Muscle of leg (tissue), 11 donors: ENCODE measurements around the gene PCP2. TPM values are rescaled to one million over a fixed set of nuclear protein-coding genes. Genes with fewer than 3 reads are reported as not detected.

Source experiments
- DNase-seq: peaks from one replicate; pipeline ENCODE4 v3.0.0; 2013
- H3K27ac ChIP-seq: one replicate; pipeline ENCODE4 v1.5.1; 2013; ENCODE audit warnings: mild to moderate bottlenecking, low read length, control low read depth
- H3K27me3 ChIP-seq: one replicate; pipeline ENCODE4 v1.6.1; 2013; ENCODE audit warnings: low read length; ENCODE audit not compliant: control insufficient read depth, insufficient read depth
- H3K36me3 ChIP-seq: one replicate; pipeline ENCODE4 v1.6.1; 2013; ENCODE audit warnings: low read length; ENCODE audit not compliant: control insufficient read depth, insufficient read depth
- H3K4me1 ChIP-seq: one replicate; pipeline ENCODE4 v1.6.1; 2013; ENCODE audit warnings: low read length; ENCODE audit not compliant: control insufficient read depth, insufficient read depth
- H3K4me3 ChIP-seq: one replicate; pipeline ENCODE4 v1.5.1; 2013; ENCODE audit warnings: low read length, control low read depth
- H3K9me3 ChIP-seq: replicated peaks from 2 replicates; pipeline ENCODE4 v1.6.1; 2013; ENCODE audit warnings: low read depth, low read length; ENCODE audit not compliant: control insufficient read depth
- WGBS: methylation state at CpG from one replicate; pipeline ENCODE4 v1.1.5; 2013; ENCODE audit warnings: missing lambda C conversion rate; ENCODE audit not compliant: insufficient coverage; 5-methylcytosine and 5-hydroxymethylcytosine counted together
- polyA plus RNA-seq, 8 donors: library from polyadenylated mRNA; unstranded; fragments of 120-200 nt; gene quantifications; one replicate each; pipeline versions ENCODE4 v1.2.1 to v1.2.3, GENCODE V29; 2013; ENCODE audit warnings: inconsistent platforms in 1 of 8, low replicate concordance in 1 of 8; ENCODE audit not compliant: insufficient read length in 8 of 8, insufficient read depth in 1 of 8
- total RNA-seq: library from RNA; stranded (reverse); fragments of 120-200 nt; gene quantifications from one replicate; pipeline ENCODE4 v1.2.4, GENCODE V29; 2013

Gene PCP2
- total and polyA plus RNA-seq, 9 donors = 0.32 TPM; not detected in 8

DNA sequence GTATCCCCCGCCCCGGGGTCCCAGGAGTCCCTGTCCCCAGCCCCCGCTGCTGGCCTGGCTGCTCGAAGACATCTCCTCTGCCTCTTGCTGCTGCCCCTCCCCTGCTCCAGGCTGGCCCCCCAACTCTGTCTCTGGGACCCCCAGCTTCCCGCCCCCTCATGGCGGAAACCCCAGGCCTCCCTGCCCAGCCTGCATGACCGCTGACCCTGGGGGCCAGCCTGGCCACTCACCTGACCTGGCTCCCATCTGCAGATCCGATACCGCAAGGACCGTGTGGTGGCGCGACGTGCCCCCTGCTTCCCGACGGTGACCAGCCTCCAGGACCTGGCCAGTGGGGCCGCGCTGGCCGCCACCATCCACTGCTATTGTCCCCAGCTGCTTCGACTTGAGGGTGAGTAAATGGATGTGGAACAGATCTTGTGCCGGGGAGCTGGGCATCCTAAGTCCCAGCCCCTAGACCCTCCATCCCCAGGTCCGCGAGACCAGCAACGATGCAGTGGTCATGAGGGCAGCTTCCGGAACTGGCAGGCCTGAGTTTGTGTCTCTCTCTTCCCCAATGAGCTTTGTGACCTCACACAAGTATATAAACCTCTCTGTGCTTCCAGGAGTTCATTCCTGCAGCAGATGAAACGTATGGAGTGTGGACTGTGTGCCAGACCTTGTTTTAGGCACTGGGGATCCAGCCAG lies 25.5 kb downstream of the PCP2 start:
- Histone ChIP-seq H3K27me3 (no peaks in the 10 kb centered on the region), H3K27ac (no peak overlapping the region), H3K36me3 (no peaks in the 10 kb centered on the region), H3K9me3 (no peaks in the 10 kb centered on the region), H3K4me3 (no peak overlapping the region), H3K4me1 (no peaks in the 10 kb centered on the region)
- DNase-seq = no peak
- 86% methylated on average over 15 of the region's 25 CpGs for WGBS

DNA sequence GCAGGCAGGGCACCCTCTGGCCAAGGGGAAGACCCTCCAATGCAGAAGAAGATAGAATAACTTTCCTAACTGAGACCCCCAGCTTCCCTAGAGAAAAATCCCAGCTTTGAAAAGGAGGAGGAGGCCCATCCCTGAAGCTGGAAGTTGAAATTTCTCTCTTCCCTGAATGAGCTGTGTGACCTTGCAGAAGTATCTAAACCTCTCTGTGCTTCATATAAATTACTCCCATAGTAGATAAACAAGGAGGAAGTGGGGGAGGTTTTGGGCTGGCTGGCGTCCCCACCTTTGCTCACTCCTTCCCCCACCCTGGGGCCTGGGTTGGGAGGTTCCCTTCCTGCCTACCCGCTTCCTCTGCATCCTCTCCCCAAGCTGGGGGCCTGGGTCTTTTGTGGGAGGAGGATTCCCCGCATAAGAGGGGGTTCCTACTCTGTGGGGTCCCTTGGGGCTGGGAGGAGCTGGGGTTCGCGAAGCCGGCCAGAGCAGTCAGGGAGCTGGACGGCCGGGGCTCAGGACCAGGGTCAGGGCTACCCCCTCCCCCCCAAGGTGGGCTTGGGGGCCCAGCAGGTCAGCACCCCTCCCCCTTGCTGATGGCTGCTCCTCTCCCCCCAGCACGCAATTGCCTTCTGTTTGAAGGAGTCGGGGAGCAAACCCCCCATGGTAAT lies 26.2 kb downstream of the PCP2 start:
- no CpG with 5 or more reads among the region's 10 CpGs for WGBS
- DNase-seq = no peak
- Histone ChIP-seq H3K27me3 (no peaks in the 10 kb centered on the region), H3K36me3 (no peaks in the 10 kb centered on the region), H3K4me3 (no peak overlapping the region), H3K27ac (no peak overlapping the region), H3K9me3 (no peaks in the 10 kb centered on the region), H3K4me1 (no peaks in the 10 kb centered on the region)

DNA sequence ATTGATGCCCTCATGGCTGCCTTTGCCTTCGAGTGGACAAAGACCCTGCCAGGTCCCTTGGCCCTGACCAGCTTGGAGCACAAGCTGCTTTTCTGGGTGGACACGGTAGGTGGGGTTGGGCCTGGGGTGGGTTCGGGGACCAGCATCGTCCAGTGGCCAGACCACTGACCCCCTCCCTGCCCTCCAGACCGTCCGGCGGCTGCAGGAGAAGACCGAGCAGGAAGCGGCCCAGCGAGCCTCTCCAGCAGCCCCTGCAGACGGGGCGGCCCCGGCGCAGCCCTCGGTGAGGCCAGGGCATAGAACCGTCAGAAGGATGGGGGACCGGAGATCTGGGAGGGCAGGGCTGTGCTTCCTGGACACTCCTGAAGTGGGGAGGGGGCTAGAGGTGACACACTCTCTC lies 27.2 kb downstream of the PCP2 start:
- no peaks in the 10 kb centered on the region for H3K4me1 ChIP-seq

DNA sequence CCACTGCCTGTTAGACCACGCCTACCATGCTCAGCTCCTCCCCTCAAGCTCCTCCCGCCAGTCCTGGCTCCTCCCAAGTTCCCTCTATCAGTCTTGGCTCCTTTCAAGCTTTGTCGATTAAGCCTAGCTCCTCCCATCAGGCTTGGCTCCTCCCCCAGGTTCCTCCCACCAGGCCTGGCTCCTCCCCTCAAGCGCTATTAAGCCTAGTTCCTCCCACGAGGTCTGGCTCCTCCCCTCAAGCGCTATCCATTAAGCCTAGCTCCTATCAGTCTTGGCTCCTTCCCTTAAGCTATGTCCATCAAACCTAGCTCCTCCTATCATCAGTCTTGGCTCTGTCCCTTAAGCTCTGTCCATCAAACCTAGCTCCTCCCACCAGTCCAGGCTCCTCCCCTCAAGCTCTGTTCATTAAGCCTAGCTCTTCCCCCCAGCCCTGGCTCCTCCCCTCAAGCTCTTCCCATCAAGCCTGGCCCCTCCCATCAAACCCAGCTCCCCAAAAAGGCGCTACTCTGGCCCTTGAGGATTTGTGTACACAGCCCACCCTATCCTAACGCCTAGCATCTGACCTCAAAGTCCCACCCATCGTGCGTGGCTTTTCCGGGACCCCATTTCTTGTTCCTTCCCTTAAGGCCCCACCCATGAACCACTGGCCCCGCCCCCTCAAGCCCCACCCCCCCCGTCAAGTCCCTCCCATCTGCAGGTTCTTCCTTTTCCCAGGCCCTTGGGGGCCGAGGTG lies 27.9 kb downstream of the PCP2 start:
- no peak for DNase-seq
- H3K9me3 ChIP-seq = no peaks in the 10 kb centered on the region
- H3K4me1 ChIP-seq = no peaks in the 10 kb centered on the region
- H3K27ac ChIP-seq = no peak overlapping the region
- no peaks in the 10 kb centered on the region for H3K36me3 ChIP-seq
- WGBS = 77% methylated on average over 8 of the region's 14 CpGs
- H3K4me3 ChIP-seq = no peak overlapping the region
- H3K27me3 ChIP-seq = no peaks in the 10 kb centered on the region

More for the DNA sequence above, 27.2 kb downstream of the PCP2 start:
- WGBS = 82% methylated on average over 5 of the region's 17 CpGs
- no peaks in the 10 kb centered on the region for H3K27me3 ChIP-seq
- H3K4me3 ChIP-seq = no peak overlapping the region
- H3K9me3 ChIP-seq = no peaks in the 10 kb centered on the region
- no peak overlapping the region for H3K27ac ChIP-seq
- H3K36me3 ChIP-seq = no peaks in the 10 kb centered on the region
- no peak for DNase-seq

DNA sequence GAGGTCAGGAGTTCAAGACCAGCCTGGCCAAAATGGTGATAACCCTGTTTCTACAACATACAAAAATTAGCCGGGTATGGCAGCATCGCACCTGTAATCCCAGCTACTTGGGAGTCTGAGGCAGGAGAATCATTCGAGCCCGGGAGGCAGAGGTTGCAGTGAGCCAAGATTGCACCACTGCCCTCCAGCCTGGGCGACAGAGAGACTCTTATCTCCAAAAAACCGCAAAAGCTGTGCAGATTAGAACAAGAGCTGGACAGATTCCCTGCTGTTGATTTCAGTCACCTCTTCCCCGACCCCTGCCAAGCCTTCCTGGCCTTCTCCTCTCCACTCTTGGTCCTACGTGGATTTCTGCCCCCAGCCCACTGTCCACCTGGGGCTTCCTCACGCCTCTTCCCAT lies 29.6 kb downstream of the PCP2 start:
- 80% methylated on average over 9 of the region's 9 CpGs for WGBS
- H3K27me3 ChIP-seq = no peaks in the 10 kb centered on the region

DNA sequence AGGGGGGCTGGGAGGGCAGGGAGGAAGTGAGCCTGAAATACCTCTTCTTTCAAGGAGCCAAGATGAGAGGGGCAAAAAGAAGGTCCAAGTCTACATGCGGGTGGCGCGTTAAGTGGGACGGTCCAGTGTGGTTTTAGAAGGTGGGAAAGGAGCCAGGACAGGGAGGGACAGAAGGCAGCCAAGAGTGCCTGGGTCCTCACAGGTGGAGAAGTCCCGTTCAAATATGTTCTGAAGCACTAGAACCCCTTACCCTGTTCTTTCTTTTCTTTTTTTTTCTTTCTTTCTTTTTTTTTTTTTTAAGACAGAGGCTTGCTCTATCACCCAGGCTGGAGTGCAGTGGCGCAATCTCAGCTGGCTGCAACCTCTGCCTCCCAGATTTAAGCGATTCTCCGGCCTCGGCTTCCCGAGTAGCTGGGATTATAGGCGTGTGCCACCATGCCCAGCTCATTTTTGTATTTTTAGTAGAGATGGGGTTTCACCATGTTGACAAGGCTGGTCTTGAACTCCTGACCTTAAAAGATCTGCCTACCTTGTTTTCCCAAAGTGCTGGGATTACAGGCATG lies 30.5 kb downstream of the PCP2 start:
- no peaks in the 10 kb centered on the region for H3K4me1 ChIP-seq
- no peak overlapping the region for H3K27ac ChIP-seq
- H3K4me3 ChIP-seq = no peak overlapping the region
- no peaks in the 10 kb centered on the region for H3K9me3 ChIP-seq
- no peak for DNase-seq
- H3K27me3 ChIP-seq = peaks cover 6% of the 10 kb centered on the region
- no peaks in the 10 kb centered on the region for H3K36me3 ChIP-seq
- WGBS = 81% methylated on average over 7 of the region's 11 CpGs

More for the DNA sequence above, 29.6 kb downstream of the PCP2 start:
- Histone ChIP-seq H3K4me1 (no peaks in the 10 kb centered on the region), H3K9me3 (no peaks in the 10 kb centered on the region), H3K4me3 (no peak overlapping the region), H3K36me3 (no peaks in the 10 kb centered on the region), H3K27ac (no peak overlapping the region)
- DNase-seq = no peak

DNA sequence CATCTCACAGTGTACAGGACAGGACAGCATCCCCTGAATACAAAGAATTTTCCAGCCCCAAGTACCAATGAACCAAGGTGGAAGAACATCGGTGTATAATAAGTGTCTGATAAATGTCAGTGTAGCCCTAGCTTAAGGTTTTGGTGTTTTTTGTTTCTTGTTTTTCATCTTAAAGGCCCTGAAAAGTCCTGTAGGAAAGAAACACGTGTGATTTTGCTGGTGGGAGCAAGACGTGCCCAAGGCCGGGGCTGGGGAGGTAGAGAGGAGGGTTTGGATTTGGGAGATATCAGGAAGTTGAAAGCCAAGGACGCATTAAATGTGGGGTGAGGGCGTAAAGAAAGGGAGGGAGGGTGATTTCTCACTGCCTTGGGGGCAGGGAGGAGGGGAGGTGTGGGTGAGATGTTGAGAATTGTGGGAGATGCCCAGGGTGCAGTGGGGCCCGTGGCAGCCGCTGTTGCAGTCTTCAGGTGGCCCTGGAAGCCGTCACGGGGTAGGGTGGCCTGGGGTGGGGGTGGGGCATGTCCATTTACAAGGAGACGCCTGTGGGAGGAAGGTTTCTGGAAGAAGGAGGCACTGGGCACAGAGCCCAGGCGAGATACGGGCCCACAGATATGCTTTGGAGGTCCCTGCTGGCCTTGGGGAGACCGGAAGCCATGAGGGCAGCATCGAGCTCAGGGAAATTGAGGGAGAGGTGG lies 31.1 kb downstream of the PCP2 start:
- no peak for DNase-seq
- no peak overlapping the region for H3K27ac ChIP-seq
- no peaks in the 10 kb centered on the region for H3K9me3 ChIP-seq
- H3K27me3 ChIP-seq = peaks cover 12% of the 10 kb centered on the region
- WGBS = 32% methylated on average over 12 of the region's 15 CpGs
- H3K4me1 ChIP-seq = no peaks in the 10 kb centered on the region
- H3K36me3 ChIP-seq = no peaks in the 10 kb centered on the region
- H3K4me3 ChIP-seq = no peak overlapping the region

DNA sequence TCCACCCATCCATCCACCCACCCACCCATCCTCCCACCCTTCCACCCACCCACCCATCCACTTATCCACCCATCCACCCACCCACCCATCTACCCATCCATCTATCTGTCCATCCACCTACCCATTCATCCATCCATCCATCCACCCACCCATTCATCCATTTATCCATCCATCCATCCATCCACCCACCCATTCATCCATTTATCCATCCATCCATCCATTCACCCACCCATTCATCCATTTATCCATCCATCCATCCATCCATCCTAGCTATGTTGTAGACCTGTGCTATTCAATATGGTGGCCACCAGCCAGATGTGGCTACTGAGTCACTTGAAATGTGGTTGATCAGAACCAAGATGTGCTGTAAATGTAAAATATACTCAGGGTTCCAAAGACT lies 32.8 kb downstream of the PCP2 start:
- Histone ChIP-seq H3K27me3 (peaks cover 24% of the 10 kb centered on the region), H3K27ac (no peak overlapping the region), H3K4me1 (no peaks in the 10 kb centered on the region), H3K9me3 (no peaks in the 10 kb centered on the region), H3K36me3 (no peaks in the 10 kb centered on the region), H3K4me3 (no peak overlapping the region)
- DNase-seq = no peak

DNA sequence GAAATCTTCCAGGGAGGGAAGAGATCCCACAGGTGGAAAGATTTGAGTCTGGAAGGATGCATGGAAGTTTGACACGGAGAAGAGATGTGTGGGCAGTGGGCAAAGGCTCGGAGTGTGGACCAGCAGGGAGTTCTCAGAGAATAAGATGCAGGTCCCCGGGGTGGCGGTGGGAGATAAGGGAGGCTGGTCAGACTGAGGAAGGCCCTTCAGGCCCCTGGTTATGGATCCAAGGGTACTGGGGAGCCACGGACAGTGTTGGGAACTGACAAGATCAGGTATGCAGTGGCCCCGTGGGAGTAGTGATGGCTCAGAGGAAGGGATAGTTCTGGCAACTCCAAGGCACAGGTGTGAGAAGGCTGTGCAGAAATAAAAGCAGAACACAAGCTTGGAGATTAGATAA lies 35.3 kb downstream of the PCP2 start:
- Histone ChIP-seq H3K27ac (no peak overlapping the region), H3K36me3 (no peaks in the 10 kb centered on the region), H3K4me3 (no peak overlapping the region), H3K4me1 (no peaks in the 10 kb centered on the region), H3K27me3 (peaks cover 42% of the 10 kb centered on the region), H3K9me3 (no peaks in the 10 kb centered on the region)
- no peak for DNase-seq
- 58% methylated on average over 6 of the region's 6 CpGs for WGBS

DNA sequence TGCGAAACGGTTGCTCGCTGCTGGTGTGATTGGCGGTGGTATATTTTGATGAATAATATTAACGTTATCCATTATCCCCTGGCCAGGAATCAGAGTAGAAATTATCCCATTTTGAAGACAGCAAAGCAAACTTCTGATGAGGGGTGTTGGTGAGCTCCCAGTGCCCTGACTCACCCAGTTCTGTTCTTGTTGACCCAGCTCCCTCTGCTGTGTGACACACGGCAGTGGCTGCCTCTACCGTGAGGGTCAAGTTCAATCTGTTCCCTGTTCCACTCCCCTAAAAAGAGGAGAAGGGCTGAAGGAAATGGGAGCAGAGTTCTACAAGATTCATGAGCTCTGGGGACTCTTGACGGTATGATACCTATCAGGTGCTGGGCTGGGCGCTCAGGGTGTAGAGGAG lies 35.8 kb downstream of the PCP2 start:
- DNase-seq = no peak
- H3K4me3 ChIP-seq = no peak overlapping the region
- no peaks in the 10 kb centered on the region for H3K9me3 ChIP-seq
- 72% methylated on average over 2 of the region's 9 CpGs for WGBS
- H3K4me1 ChIP-seq = no peaks in the 10 kb centered on the region
- H3K27ac ChIP-seq = no peak overlapping the region
- peaks cover 42% of the 10 kb centered on the region for H3K27me3 ChIP-seq
- no peaks in the 10 kb centered on the region for H3K36me3 ChIP-seq
